GM18520 (cell line): Measurements from ENCODE around the gene TBCD.
"Not testable (repeated sequence)": the region's sequence is repeated elsewhere in the genome, so short reads cannot be mapped to it uniquely, and the experiment has no call there.

ENCODE experiments used
- ATAC-seq: cut with Tn5 transposase; IDR thresholded peaks from one replicate; pipeline ENCODE4 v1.9.1; 2021; ENCODE audit not compliant: unreplicated experiment

Gene TBCD

GRCh38 chr17:82989051-82989450, 237.2 kb downstream of the TBCD start:
- not testable (repeated sequence) for ATAC-seq

GRCh38 chr17:82989881-82990280, 238.0 kb downstream of the TBCD start:
- ATAC-seq, result no peak

- no peak for ATAC-seq
These were observed 241.1 kb downstream of the TBCD start for GRCh38 chr17:82993005-82993404.
